ENCODE results near the gene CNTNAP4. TPM values are rescaled to one million over a fixed set of nuclear protein-coding genes. Genes with fewer than 3 reads are reported as not detected.

Gene CNTNAP4
- total and polyA plus RNA-seq, 2 of the 13 experiments (the other 11 are each of a cell fraction or from before 2014, with no cell fraction given): not detected

DNA sequence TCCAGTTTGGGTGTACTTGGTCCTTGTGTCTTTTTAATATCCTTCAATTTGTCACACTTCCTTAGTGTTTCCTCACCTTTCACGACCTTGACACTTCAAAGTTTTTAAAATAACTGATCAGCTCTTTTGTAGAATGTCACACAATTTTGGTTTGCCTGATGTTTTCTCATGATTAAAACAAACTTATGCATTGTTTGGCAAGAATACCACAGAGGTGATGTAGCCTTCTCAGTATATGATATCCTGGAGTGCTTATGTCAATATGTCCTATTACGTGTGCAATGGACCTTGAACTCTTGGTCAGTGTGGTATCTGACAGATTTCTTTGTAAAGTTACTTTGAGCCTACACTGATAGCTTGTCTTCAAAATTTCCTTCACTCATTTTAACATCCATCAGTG, 297.4 kb downstream of the CNTNAP4 start (continued):
- TF ChIP-seq, protein P1, sequence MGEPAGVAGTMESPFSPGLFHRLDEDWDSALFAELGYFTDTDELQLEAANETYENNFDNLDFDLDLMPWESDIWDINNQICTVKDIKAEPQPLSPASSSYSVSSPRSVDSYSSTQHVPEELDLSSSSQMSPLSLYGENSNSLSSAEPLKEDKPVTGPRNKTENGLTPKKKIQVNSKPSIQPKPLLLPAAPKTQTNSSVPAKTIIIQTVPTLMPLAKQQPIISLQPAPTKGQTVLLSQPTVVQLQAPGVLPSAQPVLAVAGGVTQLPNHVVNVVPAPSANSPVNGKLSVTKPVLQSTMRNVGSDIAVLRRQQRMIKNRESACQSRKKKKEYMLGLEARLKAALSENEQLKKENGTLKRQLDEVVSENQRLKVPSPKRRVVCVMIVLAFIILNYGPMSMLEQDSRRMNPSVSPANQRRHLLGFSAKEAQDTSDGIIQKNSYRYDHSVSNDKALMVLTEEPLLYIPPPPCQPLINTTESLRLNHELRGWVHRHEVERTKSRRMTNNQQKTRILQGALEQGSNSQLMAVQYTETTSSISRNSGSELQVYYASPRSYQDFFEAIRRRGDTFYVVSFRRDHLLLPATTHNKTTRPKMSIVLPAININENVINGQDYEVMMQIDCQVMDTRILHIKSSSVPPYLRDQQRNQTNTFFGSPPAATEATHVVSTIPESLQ (CRISPR knock-in tag; conservative IDR thresholded peaks at IDR 0.05): no peak
- TF ChIP-seq MED1 (CRISPR knock-in tag; IDR thresholded peaks at IDR 0.05) (peak; percentile 60; the same call in 1 of the 2 replicates), PAX8 (CRISPR knock-in tag; IDR thresholded peaks at IDR 0.05; ENCODE audit: borderline replicate concordance) (no peak), ZNF713 (CRISPR knock-in tag; IDR thresholded peaks at IDR 0.05) (no peak), LCORL (IDR thresholded peaks at IDR 0.05) (no peak; the same call in 1 of the 2 replicates), LCORL (CRISPR knock-in tag; IDR thresholded peaks at IDR 0.05) (peak; percentile 53; the same call in 1 of the 2 replicates), TEAD3 (CRISPR knock-in tag; optimal IDR thresholded peaks at IDR 0.05; ENCODE audit: borderline replicate concordance) (peak; percentile 94), HNF4G (IDR thresholded peaks at IDR 0.05; ENCODE audit: borderline replicate concordance, low read depth, low read length) (peak; percentile 88), HNF4G (CRISPR knock-in tag; IDR thresholded peaks at IDR 0.05; ENCODE audit: borderline replicate concordance, low read depth) (peak; percentile 71; the same call in 1 of the 2 replicates), TBX3 (IDR thresholded peaks at IDR 0.05; ENCODE audit: borderline replicate concordance) (peak; percentile 81; the same call in 1 of the 2 replicates), SMAD3 (CRISPR knock-in tag; IDR thresholded peaks at IDR 0.05) (peak; percentile 83; the same call in 1 of the 2 replicates), FOXK2 (IDR thresholded peaks at IDR 0.05) (no peak), ZFP1 (CRISPR knock-in tag; IDR thresholded peaks at IDR 0.05) (no peak), ZNF468 (CRISPR knock-in tag; IDR thresholded peaks at IDR 0.05) (no peak), MIER2 (CRISPR knock-in tag; IDR thresholded peaks at IDR 0.05) (peak; percentile 68; the same call in 1 of the 2 replicates), ZNF335 (CRISPR knock-in tag; IDR thresholded peaks at IDR 0.05) (peak; percentile 61; the same call in 1 of the 2 replicates), JUND (CRISPR knock-in tag; IDR thresholded peaks at IDR 0.05) (peak; percentile 91), ZNF850 (CRISPR knock-in tag; conservative IDR thresholded peaks at IDR 0.05) (no peak), NFE2 (CRISPR knock-in tag; IDR thresholded peaks at IDR 0.05) (no peak)
- TF ChIP-seq, protein P2, sequence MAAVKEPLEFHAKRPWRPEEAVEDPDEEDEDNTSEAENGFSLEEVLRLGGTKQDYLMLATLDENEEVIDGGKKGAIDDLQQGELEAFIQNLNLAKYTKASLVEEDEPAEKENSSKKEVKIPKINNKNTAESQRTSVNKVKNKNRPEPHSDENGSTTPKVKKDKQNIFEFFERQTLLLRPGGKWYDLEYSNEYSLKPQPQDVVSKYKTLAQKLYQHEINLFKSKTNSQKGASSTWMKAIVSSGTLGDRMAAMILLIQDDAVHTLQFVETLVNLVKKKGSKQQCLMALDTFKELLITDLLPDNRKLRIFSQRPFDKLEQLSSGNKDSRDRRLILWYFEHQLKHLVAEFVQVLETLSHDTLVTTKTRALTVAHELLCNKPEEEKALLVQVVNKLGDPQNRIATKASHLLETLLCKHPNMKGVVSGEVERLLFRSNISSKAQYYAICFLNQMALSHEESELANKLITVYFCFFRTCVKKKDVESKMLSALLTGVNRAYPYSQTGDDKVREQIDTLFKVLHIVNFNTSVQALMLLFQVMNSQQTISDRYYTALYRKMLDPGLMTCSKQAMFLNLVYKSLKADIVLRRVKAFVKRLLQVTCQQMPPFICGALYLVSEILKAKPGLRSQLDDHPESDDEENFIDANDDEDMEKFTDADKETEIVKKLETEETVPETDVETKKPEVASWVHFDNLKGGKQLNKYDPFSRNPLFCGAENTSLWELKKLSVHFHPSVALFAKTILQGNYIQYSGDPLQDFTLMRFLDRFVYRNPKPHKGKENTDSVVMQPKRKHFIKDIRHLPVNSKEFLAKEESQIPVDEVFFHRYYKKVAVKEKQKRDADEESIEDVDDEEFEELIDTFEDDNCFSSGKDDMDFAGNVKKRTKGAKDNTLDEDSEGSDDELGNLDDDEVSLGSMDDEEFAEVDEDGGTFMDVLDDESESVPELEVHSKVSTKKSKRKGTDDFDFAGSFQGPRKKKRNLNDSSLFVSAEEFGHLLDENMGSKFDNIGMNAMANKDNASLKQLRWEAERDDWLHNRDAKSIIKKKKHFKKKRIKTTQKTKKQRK (IDR thresholded peaks at IDR 0.05; ENCODE audit: low read length): no peak
- TF ChIP-seq, protein P3, sequence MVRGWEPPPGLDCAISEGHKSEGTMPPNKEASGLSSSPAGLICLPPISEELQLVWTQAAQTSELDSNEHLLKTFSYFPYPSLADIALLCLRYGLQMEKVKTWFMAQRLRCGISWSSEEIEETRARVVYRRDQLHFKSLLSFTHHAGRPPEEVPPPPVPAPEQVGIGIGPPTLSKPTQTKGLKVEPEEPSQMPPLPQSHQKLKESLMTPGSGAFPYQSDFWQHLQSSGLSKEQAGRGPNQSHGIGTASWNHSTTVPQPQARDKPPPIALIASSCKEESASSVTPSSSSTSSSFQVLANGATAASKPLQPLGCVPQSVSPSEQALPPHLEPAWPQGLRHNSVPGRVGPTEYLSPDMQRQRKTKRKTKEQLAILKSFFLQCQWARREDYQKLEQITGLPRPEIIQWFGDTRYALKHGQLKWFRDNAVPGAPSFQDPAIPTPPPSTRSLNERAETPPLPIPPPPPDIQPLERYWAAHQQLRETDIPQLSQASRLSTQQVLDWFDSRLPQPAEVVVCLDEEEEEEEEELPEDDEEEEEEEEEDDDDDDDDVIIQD (CRISPR knock-in tag; IDR thresholded peaks at IDR 0.05; ENCODE audit: low read depth): 0 out of 2 replicates have a peak, but pooled peaks have one; percentile 53
- TF ChIP-seq, protein P4, sequence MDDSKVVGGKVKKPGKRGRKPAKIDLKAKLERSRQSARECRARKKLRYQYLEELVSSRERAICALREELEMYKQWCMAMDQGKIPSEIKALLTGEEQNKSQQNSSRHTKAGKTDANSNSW (CRISPR knock-in tag; IDR thresholded peaks at IDR 0.05; ENCODE audit: borderline replicate concordance): no peak
- TF ChIP-seq, protein P5, sequence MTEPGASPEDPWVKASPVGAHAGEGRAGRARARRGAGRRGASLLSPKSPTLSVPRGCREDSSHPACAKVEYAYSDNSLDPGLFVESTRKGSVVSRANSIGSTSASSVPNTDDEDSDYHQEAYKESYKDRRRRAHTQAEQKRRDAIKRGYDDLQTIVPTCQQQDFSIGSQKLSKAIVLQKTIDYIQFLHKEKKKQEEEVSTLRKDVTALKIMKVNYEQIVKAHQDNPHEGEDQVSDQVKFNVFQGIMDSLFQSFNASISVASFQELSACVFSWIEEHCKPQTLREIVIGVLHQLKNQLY (CRISPR knock-in tag; IDR thresholded peaks at IDR 0.05): 0 out of 2 replicates have a peak, but pooled peaks have one; percentile 37
- TF ChIP-seq, protein P6, sequence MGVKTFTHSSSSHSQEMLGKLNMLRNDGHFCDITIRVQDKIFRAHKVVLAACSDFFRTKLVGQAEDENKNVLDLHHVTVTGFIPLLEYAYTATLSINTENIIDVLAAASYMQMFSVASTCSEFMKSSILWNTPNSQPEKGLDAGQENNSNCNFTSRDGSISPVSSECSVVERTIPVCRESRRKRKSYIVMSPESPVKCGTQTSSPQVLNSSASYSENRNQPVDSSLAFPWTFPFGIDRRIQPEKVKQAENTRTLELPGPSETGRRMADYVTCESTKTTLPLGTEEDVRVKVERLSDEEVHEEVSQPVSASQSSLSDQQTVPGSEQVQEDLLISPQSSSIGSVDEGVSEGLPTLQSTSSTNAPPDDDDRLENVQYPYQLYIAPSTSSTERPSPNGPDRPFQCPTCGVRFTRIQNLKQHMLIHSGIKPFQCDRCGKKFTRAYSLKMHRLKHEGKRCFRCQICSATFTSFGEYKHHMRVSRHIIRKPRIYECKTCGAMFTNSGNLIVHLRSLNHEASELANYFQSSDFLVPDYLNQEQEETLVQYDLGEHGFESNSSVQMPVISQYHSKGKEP (CRISPR knock-in tag; IDR thresholded peaks at IDR 0.05): no peak

Data from HepG2 (cell line).